C4-2B (cell line): ENCODE measurements around the gene PRDX2.

Experiments used
- ZFX ChIP-seq: fragments of 450-650 bp; IDR thresholded peaks from 2 replicates; pipeline ENCODE4 v1.6.1; 2017
- TF ChIP-seq, protein P1 (sequence below): fragments of 450-650 bp; conservative IDR thresholded peaks from 2 replicates; pipeline ENCODE4 v1.5.1; 2017; ENCODE audit warnings: mild to moderate bottlenecking

DNA sequence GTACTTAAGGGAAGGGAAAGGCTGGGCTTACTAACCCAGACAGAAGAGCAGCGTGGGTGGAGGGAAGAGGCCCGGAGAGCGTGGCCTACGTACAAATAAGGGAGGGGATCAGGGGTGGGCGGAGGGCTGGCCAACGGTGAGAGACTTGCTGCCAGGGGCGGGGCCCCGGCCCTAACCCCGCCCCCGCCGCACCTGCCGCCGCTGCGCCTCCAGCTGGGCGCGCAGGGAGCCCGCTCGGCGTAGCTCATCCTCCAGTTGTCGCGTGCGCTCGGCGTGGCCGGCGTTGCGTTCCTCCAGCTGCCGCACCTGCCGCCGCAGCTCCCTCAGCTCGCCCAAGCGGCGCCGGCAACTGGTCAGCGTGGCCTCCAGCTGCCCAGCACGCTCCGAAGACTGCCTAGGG is 31.9 kb downstream of the PRDX2 start:
- TF ChIP-seq, protein P1, sequence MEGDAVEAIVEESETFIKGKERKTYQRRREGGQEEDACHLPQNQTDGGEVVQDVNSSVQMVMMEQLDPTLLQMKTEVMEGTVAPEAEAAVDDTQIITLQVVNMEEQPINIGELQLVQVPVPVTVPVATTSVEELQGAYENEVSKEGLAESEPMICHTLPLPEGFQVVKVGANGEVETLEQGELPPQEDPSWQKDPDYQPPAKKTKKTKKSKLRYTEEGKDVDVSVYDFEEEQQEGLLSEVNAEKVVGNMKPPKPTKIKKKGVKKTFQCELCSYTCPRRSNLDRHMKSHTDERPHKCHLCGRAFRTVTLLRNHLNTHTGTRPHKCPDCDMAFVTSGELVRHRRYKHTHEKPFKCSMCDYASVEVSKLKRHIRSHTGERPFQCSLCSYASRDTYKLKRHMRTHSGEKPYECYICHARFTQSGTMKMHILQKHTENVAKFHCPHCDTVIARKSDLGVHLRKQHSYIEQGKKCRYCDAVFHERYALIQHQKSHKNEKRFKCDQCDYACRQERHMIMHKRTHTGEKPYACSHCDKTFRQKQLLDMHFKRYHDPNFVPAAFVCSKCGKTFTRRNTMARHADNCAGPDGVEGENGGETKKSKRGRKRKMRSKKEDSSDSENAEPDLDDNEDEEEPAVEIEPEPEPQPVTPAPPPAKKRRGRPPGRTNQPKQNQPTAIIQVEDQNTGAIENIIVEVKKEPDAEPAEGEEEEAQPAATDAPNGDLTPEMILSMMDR: no peak
- no peak for TF ChIP-seq ZFX
